Progenitor cell of endocrine pancreas (in vitro differentiated cells): Measurements from ENCODE around the gene PARP2. TPM values are rescaled to one million over a fixed set of nuclear protein-coding genes. Genes with fewer than 3 reads are reported as not detected.

Experiments used
- DNase-seq: peaks from one replicate; pipeline ENCODE4 v3.0.0; 2021; ENCODE audit warnings: low spot score; ENCODE audit not compliant: unreplicated experiment
- H3K27ac Mint-ChIP-seq: 2 replicates; pipeline ENCODE4 v1.8.0; 2021; ENCODE audit warnings: mild to moderate bottlenecking, moderate library complexity, mixed read lengths
- H3K27me3 Mint-ChIP-seq: 2 replicates; pipeline ENCODE4 v1.8.0; 2021; ENCODE audit warnings: mixed read lengths
- H3K36me3 Mint-ChIP-seq: 2 replicates; pipeline ENCODE4 v1.8.0; 2022; ENCODE audit warnings: mixed read lengths; ENCODE audit not compliant: insufficient read depth
- H3K4me1 Mint-ChIP-seq: 2 replicates; pipeline ENCODE4 v1.8.0; 2021; ENCODE audit warnings: low read depth, mixed read lengths
- H3K4me3 Mint-ChIP-seq: 2 replicates; pipeline ENCODE4 v1.8.0; 2021; ENCODE audit warnings: low read depth, mild to moderate bottlenecking, moderate library complexity, mixed read lengths
- H3K9me3 Mint-ChIP-seq: 2 replicates; pipeline ENCODE4 v1.8.0; 2021; ENCODE audit warnings: low read depth, mixed read lengths
- CTCF ChIP-seq: fragments of 200-600 bp; sonication (generic); IDR thresholded peaks from one replicate; pipeline ENCODE4 v1.5.0; 2021; ENCODE audit warnings: antibody characterized with exemption, mild to moderate bottlenecking; ENCODE audit not compliant: unreplicated experiment
- total RNA-seq: library from RNA; stranded (reverse); gene quantifications from 2 replicates; pipeline ENCODE4 v1.2.1, GENCODE V29; 2021

PARP2 gene
- total RNA-seq, 1 donor from 2014 or later = 35.6 TPM

DNA sequence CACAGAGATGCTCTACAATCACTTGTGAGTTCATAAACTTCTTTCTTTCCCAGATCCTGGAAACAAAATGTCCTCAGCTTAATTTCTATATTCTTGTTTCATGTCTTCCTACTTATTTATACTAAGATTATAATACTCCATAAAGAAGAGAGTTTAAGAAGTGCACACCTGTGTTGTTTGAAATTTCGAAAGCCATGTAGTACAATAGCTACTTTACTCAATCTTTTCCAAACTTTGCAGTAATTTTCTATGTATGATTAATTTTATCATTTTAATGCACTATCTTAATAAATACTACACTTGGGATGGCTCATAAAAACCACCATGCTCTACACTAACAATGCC, 37.4 kb upstream of the PARP2 start:
- H3K36me3 Mint-ChIP-seq = peaks cover 6% of the 10 kb centered on the region
- DNase-seq = no peak
- H3K4me3 Mint-ChIP-seq = peak overlapping the region; percentile 83
- peaks cover 3% of the 10 kb centered on the region for H3K9me3 Mint-ChIP-seq
- H3K27me3 Mint-ChIP-seq = no peaks in the 10 kb centered on the region
- H3K27ac Mint-ChIP-seq = peak overlapping the region; percentile 75
- peaks cover 13% of the 10 kb centered on the region for H3K4me1 Mint-ChIP-seq
- no peak for TF ChIP-seq CTCF

- no peak for TF ChIP-seq CTCF
- no peak for DNase-seq
- Mint-ChIP-seq H3K27ac (no peak overlapping the region), H3K4me3 (no peak overlapping the region), H3K9me3 (no peaks in the 10 kb centered on the region), H3K36me3 (peaks cover 51% of the 10 kb centered on the region), H3K4me1 (peaks cover 3% of the 10 kb centered on the region), H3K27me3 (no peaks in the 10 kb centered on the region)
These were observed 29.4 kb upstream of the PARP2 start for GRCh38 chr14:20314026-20314425.

DNA sequence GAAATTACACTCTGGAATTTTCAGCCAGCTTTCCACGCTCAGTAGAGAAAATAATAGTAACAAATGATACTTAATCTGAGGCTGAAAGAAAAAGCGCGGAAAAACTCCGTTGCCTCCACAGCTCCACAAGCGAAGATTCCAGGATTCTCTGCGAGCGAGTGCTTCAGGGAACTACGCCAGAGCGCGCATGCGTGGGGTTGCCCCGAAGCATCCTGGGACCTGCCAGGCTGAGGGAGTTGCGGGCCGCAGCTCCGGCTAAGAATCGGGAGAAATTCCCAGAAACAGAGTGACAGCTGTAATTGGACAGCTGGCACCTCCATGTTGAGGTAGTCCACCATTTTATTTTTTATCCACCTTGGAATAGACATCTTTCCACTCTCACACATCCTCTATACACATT, 25.7 kb upstream of the PARP2 start:
- Mint-ChIP-seq H3K27ac (peak overlapping the region; percentile 84), H3K36me3 (peaks cover 47% of the 10 kb centered on the region), H3K27me3 (no peaks in the 10 kb centered on the region), H3K4me1 (peaks cover 3% of the 10 kb centered on the region), H3K4me3 (no peak overlapping the region), H3K9me3 (no peaks in the 10 kb centered on the region)
- no peak for TF ChIP-seq CTCF
- no peak for DNase-seq

- peak overlapping the region; percentile 3 for H3K27ac Mint-ChIP-seq
- DNase-seq = no peak
- H3K27me3 Mint-ChIP-seq = no peaks in the 10 kb centered on the region
- peak; percentile 84 for TF ChIP-seq CTCF
- peaks cover 19% of the 10 kb centered on the region for H3K4me1 Mint-ChIP-seq
- no peak overlapping the region for H3K4me3 Mint-ChIP-seq
- peaks cover 13% of the 10 kb centered on the region for H3K36me3 Mint-ChIP-seq
- no peaks in the 10 kb centered on the region for H3K9me3 Mint-ChIP-seq
These were observed 16.2 kb upstream of the PARP2 start for GRCh38 chr14:20327005-20327869.

GRCh38 chr14:20328705-20329104, 14.7 kb upstream of the PARP2 start:
- H3K27ac Mint-ChIP-seq = no peak overlapping the region
- H3K4me3 Mint-ChIP-seq = no peak overlapping the region
- no peak for DNase-seq
- H3K27me3 Mint-ChIP-seq = no peaks in the 10 kb centered on the region
- peaks cover 11% of the 10 kb centered on the region for H3K36me3 Mint-ChIP-seq
- peaks cover 23% of the 10 kb centered on the region for H3K4me1 Mint-ChIP-seq
- no peaks in the 10 kb centered on the region for H3K9me3 Mint-ChIP-seq
- no peak for TF ChIP-seq CTCF
